ENCODE measurements around the gene HSBP1L1.

Gene HSBP1L1

DNA sequence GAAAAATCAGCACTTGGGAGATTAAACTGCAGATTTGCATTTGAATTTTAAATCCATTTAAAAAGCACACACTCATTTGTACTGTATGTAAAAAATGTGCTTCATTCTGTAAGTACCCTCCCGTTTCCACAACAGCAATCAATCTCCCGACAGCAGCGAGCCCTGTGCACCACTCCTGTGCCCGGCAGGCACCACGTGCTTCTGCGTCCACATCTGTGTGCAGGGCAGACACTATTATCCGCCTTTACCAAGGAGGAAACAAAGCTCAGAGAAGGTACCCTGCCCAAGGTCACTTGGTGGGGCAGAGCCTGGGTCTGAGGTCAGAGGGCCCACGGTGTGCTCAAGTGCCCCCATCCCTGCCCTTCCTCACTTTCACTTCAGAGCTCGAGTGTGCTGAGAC lies 7.5 kb downstream of the HSBP1L1 start:
- TF ChIP-seq, protein P1, sequence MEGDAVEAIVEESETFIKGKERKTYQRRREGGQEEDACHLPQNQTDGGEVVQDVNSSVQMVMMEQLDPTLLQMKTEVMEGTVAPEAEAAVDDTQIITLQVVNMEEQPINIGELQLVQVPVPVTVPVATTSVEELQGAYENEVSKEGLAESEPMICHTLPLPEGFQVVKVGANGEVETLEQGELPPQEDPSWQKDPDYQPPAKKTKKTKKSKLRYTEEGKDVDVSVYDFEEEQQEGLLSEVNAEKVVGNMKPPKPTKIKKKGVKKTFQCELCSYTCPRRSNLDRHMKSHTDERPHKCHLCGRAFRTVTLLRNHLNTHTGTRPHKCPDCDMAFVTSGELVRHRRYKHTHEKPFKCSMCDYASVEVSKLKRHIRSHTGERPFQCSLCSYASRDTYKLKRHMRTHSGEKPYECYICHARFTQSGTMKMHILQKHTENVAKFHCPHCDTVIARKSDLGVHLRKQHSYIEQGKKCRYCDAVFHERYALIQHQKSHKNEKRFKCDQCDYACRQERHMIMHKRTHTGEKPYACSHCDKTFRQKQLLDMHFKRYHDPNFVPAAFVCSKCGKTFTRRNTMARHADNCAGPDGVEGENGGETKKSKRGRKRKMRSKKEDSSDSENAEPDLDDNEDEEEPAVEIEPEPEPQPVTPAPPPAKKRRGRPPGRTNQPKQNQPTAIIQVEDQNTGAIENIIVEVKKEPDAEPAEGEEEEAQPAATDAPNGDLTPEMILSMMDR (IDR thresholded peaks at IDR 0.05; ENCODE audit: low read depth, low read length): no peak
- no peak for DNase-seq

DNA sequence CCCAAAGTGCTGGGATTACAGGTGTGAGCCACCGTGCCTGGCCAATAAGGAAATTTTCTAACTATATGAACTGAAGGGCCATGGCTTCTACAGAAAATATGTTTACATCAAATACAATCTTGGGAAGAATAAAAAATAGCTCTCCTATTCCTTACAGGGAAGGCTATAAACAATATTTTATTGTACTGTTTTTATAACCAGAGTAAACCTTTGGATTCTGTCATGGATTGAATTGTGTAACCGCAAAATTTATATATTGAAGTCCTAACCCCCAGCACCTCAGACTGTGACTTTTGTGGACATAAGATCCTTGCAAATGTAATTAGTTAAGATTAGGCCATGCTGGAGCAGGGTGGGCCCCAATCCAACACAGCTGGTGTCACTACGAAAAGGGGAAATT lies 8.3 kb downstream of the HSBP1L1 start:
- Histone ChIP-seq H3K36me3 (peaks cover 90% of the 10 kb centered on the region), H3K4me3 (ENCODE audit: low read depth, low read length) (no peak overlapping the region), H3K27me3 (ENCODE audit: insufficient read depth, low read depth, severe bottlenecking) (no peaks in the 10 kb centered on the region), H3K27ac (no peak overlapping the region), H3K9me3 (ENCODE audit: severe bottlenecking) (no peaks in the 10 kb centered on the region)
- TF ChIP-seq, protein P1 (IDR thresholded peaks at IDR 0.05; ENCODE audit: low read depth, low read length): no peak
- DNase-seq: no peak

More for the DNA sequence above, 7.5 kb downstream of the HSBP1L1 start:
- Histone ChIP-seq H3K4me3 (ENCODE audit: low read depth, low read length) (no peak overlapping the region), H3K27me3 (ENCODE audit: insufficient read depth, low read depth, severe bottlenecking) (no peaks in the 10 kb centered on the region), H3K36me3 (peaks cover 85% of the 10 kb centered on the region), H3K27ac (no peak overlapping the region), H3K9me3 (ENCODE audit: severe bottlenecking) (no peaks in the 10 kb centered on the region)

DNA sequence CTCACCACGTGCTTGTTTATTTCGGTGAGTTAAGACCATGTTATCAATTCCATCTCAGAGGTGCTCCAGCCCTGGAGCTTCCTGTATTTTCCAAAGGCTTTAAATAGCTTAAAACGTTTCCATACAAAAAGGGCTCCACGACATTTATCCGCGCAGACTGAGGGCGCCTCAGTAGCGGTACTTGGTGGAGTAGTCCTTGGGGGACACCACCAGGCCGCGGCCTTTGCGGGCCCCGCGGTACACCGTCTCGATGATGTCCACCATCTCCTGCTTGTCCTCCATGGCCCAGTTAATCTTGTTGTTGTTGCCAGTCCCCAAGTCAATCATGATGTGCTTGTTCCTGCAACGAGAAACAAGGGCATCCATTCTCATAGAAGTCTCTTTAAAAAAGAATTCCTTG lies 9.1 kb downstream of the HSBP1L1 start:
- peaks cover 87% of the 10 kb centered on the region for H3K36me3 ChIP-seq

DNA sequence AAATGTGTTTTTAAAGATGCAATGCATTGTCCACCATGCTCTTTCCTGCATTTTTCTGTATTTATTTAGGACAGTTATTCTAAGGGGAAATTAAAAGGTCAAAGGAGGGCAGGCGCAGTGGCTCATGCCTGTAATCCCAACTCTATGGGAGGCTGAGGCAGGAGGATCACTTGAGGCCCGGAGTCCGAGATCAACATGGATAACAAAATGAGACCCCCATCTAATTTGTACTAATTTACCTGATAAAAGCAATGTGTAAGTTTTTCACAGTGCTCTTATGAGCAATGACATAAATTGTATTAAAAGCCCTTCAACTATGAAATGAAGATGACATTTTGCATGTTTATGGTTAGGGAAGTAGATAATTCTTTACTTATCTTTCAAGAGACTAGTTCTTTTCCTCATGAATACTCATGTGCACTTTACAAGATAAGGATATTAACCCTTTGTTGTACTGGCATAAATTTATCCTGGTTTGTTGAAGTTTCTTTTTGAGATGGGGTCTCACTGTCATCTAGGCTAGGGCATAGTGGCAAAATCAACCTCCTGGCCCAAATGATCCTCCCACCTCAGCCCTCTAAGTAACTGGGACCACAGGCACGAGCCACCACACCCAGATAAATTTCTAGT lies 9.7 kb downstream of the HSBP1L1 start:
- no peak overlapping the region for H3K27ac ChIP-seq
- no peak for DNase-seq
- peaks cover 87% of the 10 kb centered on the region for H3K36me3 ChIP-seq
- no peaks in the 10 kb centered on the region for H3K27me3 ChIP-seq (ENCODE audit: insufficient read depth, low read depth, severe bottlenecking)
- TF ChIP-seq, protein P1 (IDR thresholded peaks at IDR 0.05; ENCODE audit: low read depth, low read length): no peak
- no peaks in the 10 kb centered on the region for H3K9me3 ChIP-seq (ENCODE audit: severe bottlenecking)
- no peak overlapping the region for H3K4me3 ChIP-seq (ENCODE audit: low read depth, low read length)

More for the DNA sequence above, 9.1 kb downstream of the HSBP1L1 start:
- TF ChIP-seq, protein P1 (IDR thresholded peaks at IDR 0.05; ENCODE audit: low read depth, low read length): no peak
- Histone ChIP-seq H3K4me3 (ENCODE audit: low read depth, low read length) (no peak overlapping the region), H3K27ac (no peak overlapping the region), H3K9me3 (ENCODE audit: severe bottlenecking) (no peaks in the 10 kb centered on the region), H3K27me3 (ENCODE audit: insufficient read depth, low read depth, severe bottlenecking) (no peaks in the 10 kb centered on the region)
- no peak for DNase-seq

DNA sequence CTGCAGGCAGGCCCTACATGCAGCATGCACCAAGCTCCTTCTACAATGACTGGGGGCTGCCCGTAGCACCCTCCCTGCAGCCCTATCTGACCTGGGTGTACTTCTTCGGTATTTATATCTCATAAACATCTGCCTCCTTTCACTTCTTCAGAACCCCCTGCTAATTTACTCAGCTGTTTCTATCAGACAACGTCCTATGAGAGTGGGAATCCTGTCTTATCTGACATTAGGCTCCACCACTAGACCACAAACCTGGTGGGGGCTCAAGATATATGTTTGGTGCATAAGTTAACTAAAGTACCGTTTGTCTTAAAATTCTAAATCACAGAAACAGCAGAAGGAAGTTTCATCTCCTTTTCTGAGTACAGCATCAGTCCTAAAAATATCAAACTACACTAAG lies 10.6 kb downstream of the HSBP1L1 start:
- no peaks in the 10 kb centered on the region for H3K27me3 ChIP-seq (ENCODE audit: insufficient read depth, low read depth, severe bottlenecking)
- DNase-seq: no peak
- H3K27ac ChIP-seq: no peak overlapping the region
- TF ChIP-seq, protein P1 (IDR thresholded peaks at IDR 0.05; ENCODE audit: low read depth, low read length): no peak
- peaks cover 90% of the 10 kb centered on the region for H3K36me3 ChIP-seq
- H3K9me3 ChIP-seq (ENCODE audit: severe bottlenecking): no peaks in the 10 kb centered on the region
- H3K4me3 ChIP-seq (ENCODE audit: low read depth, low read length): no peak overlapping the region
